ELF-1 (cell line): Measurements from ENCODE around the gene CSNK2B.
A peak's percentile ranks its signal among the peaks of the same experiment; 100 is the strongest.
"Not testable (repeated sequence)": the region's sequence is repeated elsewhere in the genome, so short reads cannot be mapped to it uniquely, and the experiment has no call there.

Experiments
- DNase-seq: peaks from one replicate; pipeline ENCODE4 v3.0.0-alpha.2; 2016; ENCODE audit warnings: low read depth, low spot score

The CSNK2B gene

GRCh38 chr6:31687860-31688693 lies 22.2 kb downstream of the CSNK2B start:
- no peak for DNase-seq

- peak; percentile 23 for DNase-seq
Observed at GRCh38 chr6:31689249-31690110, 23.6 kb downstream of the CSNK2B start.

GRCh38 chr6:31690231-31691077 lies 24.6 kb downstream of the CSNK2B start:
- DNase-seq, result peak; percentile 74

GRCh38 chr6:31691078-31691463 lies 25.2 kb downstream of the CSNK2B start:
- DNase-seq, result no peak

- no peak for DNase-seq
Observed at GRCh38 chr6:31691564-31692108, 25.8 kb downstream of the CSNK2B start.

- no peak for DNase-seq
Observed at GRCh38 chr6:31692353-31692752, 26.5 kb downstream of the CSNK2B start.

- DNase-seq, result no peak
Observed at GRCh38 chr6:31692886-31693285, 27.0 kb downstream of the CSNK2B start.

GRCh38 chr6:31693535-31693934 lies 27.7 kb downstream of the CSNK2B start:
- no peak for DNase-seq

GRCh38 chr6:31697555-31697954 lies 31.7 kb downstream of the CSNK2B start:
- DNase-seq, result no peak

GRCh38 chr6:31700740-31701401 lies 35.0 kb downstream of the CSNK2B start:
- no peak for DNase-seq

GRCh38 chr6:31701666-31702404 lies 36.0 kb downstream of the CSNK2B start:
- DNase-seq, result no peak

- no peak for DNase-seq
Observed at GRCh38 chr6:31702405-31702818, 36.5 kb downstream of the CSNK2B start.

GRCh38 chr6:31702819-31703716 lies 37.2 kb downstream of the CSNK2B start, which contains the start of gene ABHD16A:
ABHD16A (minus strand) TSS chr6:31703324; CDS start chr6:31703281, 43 bp downstream.
- DNase-seq, result peak; percentile 98

- no peak for DNase-seq
Observed at GRCh38 chr6:31705931-31706330, 40.1 kb downstream of the CSNK2B start.

GRCh38 chr6:31706599-31706998 lies 40.7 kb downstream of the CSNK2B start, which contains the start of gene LY6G6F:
LY6G6F (plus strand) TSS chr6:31706866; CDS start chr6:31706907, 41 bp downstream.
- DNase-seq, result no peak

GRCh38 chr6:31707701-31708100 lies 41.8 kb downstream of the CSNK2B start:
- DNase-seq, result no peak

- no peak for DNase-seq
Observed at GRCh38 chr6:31708224-31708623, 42.3 kb downstream of the CSNK2B start.

GRCh38 chr6:31709157-31709556 lies 43.3 kb downstream of the CSNK2B start:
- DNase-seq, result not testable (repeated sequence)
